Suprapubic skin (tissue), 4 donors: ENCODE results near the gene ZNF24.

Source experiments
- POLR2A ChIP-seq, 2 donors: fragments of 450-650 bp; IDR thresholded peaks; one replicate each; pipeline ENCODE4 v1.6.1; 2017; ENCODE audit warnings: antibody characterized with exemption in 2 of 2, mild to moderate bottlenecking in 2 of 2, moderate library complexity in 2 of 2
- POLR2AphosphoS5 ChIP-seq, 3 donors: sonication (generic); formaldehyde crosslinking; IDR thresholded peaks; one replicate each; pipeline ENCODE4 v1.6.1; 2017; ENCODE audit warnings: antibody characterized with exemption in 3 of 3
- TF ChIP-seq, protein P1 (sequence below), 2 donors: fragments of 200-600 bp in 1 of 2; fragments of 450-650 bp in 1 of 2; sonication (generic) in 1 of 2; IDR thresholded peaks; one replicate each; pipeline ENCODE4 v1.5.1; 2016 to 2019; ENCODE audit warnings: antibody characterized with exemption in 2 of 2, mild to moderate bottlenecking in 1 of 2, moderate library complexity in 1 of 2

DNA sequence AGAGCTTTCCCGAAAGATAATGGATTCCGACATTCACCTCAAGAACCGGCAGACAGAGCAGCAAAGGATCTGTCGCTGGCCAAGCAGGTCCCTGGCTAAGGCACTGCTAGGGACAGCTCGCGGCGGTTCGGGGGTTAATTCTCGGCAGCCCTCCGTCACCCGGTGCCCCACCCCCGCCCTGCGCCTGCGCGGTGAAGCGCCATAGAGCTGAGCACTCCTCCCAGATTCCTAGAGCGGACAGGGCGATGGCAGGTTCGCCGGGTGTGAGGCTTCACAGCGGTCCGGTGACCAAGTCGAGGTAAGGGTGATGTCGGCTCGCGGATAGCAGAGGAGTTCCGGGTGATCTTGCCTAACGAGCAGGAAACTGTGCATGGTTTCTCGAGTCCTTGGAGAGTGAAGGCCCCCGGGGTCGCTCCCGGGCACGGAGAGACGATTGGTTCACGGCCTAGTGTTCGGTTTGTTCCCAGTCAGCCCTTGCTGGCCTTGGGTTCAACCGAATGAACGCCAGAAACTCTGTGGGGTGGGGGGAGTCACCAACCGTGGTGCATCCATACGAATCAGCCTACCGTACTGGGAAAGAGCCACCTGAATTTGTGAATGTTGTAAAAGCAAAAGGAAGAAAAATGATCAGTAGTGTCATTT is 54.0 kb downstream of the ZNF24 start, which contains the start of gene ZSCAN30:
- TF ChIP-seq, protein P1, sequence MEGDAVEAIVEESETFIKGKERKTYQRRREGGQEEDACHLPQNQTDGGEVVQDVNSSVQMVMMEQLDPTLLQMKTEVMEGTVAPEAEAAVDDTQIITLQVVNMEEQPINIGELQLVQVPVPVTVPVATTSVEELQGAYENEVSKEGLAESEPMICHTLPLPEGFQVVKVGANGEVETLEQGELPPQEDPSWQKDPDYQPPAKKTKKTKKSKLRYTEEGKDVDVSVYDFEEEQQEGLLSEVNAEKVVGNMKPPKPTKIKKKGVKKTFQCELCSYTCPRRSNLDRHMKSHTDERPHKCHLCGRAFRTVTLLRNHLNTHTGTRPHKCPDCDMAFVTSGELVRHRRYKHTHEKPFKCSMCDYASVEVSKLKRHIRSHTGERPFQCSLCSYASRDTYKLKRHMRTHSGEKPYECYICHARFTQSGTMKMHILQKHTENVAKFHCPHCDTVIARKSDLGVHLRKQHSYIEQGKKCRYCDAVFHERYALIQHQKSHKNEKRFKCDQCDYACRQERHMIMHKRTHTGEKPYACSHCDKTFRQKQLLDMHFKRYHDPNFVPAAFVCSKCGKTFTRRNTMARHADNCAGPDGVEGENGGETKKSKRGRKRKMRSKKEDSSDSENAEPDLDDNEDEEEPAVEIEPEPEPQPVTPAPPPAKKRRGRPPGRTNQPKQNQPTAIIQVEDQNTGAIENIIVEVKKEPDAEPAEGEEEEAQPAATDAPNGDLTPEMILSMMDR (IDR thresholded peaks at IDR 0.05): no peak
- TF ChIP-seq POLR2A (IDR thresholded peaks at IDR 0.05): peak in 1 of 2 donors; percentile 72
- TF ChIP-seq POLR2AphosphoS5 (IDR thresholded peaks at IDR 0.05): peak in 2 of 3 donors; percentile 36 to 86
